Epidermal melanocyte (primary cell): Measurements from ENCODE around the gene HS6ST1.

ENCODE experiments used
- DNase-seq: peaks from one replicate; pipeline ENCODE4 v3.0.0; 2011; ENCODE audit warnings: low spot score; ENCODE audit not compliant: insufficient read length

HS6ST1 gene

GRCh38 chr2:128300151-128301020 lies 18.3 kb downstream of the HS6ST1 start:
- DNase-seq, result no peak

DNA sequence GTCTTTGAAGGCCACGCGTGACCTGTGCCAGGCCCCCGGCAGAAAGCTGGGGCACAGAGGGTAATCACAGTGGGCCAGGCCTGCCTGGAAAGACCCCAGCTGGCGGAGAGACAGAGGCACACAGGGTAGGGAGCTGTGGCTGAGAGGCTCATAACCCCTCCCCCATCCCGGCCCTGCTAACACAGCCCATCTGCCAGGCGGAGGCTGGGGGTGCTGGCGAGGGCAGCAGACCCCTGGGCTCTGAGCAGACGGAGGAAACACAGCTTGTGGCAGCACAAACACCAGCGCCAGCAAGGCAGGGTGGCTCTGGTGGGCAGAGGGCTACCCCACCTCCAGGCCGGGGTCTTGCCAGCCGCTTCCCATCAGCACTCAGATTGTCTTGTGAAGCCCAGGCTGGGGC lies 19.0 kb downstream of the HS6ST1 start:
- no peak for DNase-seq

DNA sequence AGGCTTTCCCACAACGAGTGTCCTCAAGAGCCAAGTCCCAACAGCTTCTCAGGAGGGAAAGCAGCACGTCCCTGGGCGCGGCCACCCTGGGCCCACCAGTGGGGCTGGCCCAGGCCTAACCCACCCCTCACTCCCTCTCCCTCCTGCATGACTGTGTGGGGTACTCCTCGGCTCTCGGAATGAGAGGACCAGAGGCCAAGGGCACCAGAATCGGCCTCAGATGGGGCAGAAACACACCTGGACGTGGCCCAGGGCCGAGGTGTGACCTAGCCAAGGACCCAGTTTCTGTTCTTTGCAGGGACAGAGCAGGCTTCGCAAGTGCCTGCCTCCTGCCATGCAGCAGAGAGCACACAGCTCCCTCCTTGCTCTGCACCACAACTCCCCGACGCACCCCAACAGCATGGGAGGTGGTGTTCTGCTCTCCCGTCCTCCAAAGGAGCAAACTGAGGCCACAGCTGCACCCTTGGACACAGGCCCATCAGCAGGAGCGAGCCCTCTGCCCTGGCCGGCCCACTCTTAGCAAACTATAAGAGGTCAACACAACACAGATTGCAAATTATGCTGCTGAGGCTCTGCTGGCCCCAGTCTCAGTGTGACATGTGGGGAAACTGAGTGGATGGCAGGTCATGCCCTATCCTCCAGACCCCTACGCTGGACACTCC lies 19.7 kb downstream of the HS6ST1 start:
- no peak for DNase-seq

GRCh38 chr2:128298286-128298685 lies 20.4 kb downstream of the HS6ST1 start:
- no peak for DNase-seq

DNA sequence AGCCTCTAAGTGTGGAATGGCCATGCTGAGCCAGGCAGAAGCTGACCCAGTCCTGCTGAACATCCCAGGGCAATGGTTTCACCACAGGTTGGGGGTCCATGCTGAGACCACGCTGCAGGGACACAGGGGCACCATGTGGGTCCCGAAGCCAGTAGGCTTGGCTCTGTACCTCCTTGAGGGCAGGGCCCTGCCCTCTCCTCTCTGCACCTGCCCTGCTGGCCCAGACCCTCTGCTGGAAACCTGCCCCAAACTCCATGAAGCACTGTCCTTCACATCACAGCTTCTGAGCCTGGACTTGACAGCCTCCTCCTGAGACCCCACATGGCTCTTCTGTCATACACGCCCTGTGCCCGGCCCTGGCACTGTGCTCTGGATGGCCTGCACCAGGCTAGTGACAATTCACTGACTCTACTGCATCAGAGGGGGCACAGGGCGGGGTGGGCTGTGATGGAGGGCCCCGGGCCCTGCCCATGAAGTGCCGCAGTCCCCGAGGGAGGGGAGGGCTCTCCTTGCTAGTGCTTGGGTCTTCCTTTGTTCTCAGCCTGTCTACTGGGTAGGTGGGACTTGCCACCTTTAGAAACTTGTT lies 24.7 kb downstream of the HS6ST1 start:
- DNase-seq, result no peak

- DNase-seq, result no peak
Measured at GRCh38 chr2:128293426-128293755, 25.3 kb downstream of the HS6ST1 start.

GRCh38 chr2:128292599-128293425 lies 25.9 kb downstream of the HS6ST1 start:
- DNase-seq, result no peak

GRCh38 chr2:128291844-128292598 lies 26.6 kb downstream of the HS6ST1 start:
- no peak for DNase-seq

GRCh38 chr2:128291161-128291843 lies 27.4 kb downstream of the HS6ST1 start:
- no peak for DNase-seq

DNA sequence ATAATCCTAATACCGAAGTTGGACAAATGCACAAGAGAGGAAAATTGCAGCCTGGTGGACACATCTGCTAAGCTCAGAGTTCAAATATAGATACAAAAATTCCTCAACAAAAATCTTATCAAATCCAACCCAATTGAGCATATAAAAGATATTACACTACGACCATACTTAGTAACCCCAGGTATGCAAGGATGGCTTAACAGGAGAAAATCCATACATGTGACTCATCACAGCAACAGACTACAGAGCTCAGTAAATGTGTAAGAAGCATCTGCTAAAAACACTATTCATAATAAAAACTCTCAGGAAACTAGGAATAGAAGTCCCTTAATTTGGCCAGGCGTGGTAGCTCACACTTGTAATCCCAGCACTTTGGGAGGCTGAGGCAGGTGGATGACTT lies 28.3 kb downstream of the HS6ST1 start:
- no peak for DNase-seq

- no peak for DNase-seq
Measured at GRCh38 chr2:128289439-128289838, 29.2 kb downstream of the HS6ST1 start.

- no peak for DNase-seq
Measured at GRCh38 chr2:128288781-128289180, 29.9 kb downstream of the HS6ST1 start.

DNA sequence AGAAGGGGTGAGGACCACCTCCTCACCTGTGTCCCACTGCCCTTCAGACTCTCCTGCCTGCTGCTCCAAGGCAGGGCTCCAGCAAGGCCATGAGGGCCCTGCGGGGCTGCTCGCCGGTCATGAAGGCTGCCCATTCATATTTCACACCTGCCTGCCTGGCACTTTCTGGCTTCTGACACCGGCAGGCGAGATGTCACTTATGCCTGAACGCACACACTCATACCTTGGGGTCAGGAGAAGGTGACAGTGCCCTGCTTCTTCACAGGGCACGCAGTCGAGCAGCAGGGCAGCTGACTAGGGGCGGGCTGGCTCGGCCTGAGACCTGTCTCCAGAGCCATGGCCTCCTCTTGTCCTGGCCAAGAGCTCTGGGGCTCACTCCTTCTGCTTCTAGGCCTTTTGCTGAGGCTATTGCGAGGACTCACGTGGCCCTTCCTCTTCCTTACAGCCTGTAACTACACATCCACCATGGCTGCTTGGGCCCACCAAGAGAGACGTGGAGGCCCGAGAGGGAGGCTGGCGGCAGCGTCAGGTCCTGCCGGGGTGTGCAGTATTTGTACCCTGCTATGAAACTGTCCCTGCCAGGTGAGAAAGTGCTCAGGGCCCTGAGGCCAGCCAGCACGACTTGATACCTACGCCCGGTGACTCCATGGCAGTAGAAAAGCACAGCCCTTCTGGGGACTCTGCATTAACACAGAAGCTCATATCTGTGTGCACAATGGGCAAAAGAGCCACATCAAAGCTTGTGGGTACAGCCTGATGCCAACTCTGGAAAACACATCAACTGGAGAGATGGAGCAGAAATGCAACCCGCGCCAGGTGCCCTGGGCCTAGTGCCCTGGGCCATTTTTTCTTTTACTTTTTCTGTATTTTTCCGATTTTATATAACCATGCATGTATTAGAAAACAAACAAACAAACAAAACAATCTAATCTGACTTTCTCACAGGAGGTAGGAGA lies 30.6 kb downstream of the HS6ST1 start:
- no peak for DNase-seq

DNA sequence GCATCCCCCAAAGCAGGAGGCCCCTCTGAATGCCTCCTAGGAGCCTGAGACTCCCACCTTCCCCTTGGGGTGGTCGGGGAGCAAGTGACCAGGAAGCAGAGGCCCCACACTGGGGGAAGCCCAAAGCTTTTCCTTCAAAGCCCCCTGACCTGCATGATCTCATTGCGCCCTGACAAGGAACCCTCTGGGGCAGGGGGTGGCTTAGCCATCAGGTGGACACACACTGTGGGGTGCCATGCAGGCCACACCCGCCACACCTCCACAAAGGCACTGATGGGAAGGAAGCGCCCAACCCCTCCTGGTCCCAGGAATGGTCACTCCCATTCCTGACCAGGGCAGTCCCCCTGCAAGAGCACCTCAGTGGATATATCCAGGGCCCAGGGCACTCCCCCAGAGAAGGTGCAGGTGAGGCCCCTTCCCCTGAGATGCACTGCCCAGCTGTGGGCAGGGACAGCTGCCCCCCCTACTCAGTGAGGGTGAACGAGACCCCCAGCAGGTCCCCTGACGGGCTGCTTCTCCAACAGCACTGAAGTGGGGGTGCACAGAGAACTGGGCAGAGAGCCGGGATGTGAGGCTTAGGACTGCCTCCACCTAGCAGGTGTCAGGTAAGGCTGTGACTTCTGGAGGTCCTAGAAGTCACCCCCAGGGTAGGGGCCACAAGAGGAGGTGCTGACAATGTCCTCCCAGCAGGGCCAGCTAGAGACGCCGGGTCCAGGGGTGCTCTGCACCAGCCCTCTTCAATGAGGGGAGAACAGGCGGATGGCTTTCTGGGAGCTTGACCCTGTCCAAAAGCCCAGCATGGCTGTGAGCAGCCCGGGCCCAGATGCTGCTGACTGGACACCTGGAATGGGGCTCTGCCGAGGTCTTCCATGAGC lies 31.5 kb downstream of the HS6ST1 start:
- no peak for DNase-seq

- no peak for DNase-seq
Measured at GRCh38 chr2:128286011-128286721, 32.5 kb downstream of the HS6ST1 start.

GRCh38 chr2:128285329-128285931 lies 33.2 kb downstream of the HS6ST1 start:
- DNase-seq, result no peak

GRCh38 chr2:128284841-128285240 lies 33.8 kb downstream of the HS6ST1 start:
- DNase-seq, result no peak
